GM12878 (cell line): Measurements from ENCODE around the gene EIF2S3B. TPM values are rescaled to one million over a fixed set of nuclear protein-coding genes. Genes with fewer than 3 reads are reported as not detected.

Experiments
- ATAC-seq: fragments of 200-7000 bp; cut with Tn5 transposase; 3 replicates; pipeline ENCODE4 v1.9.1; 2020; ENCODE audit warnings: mild to moderate bottlenecking, moderate library complexity
- BruUV-seq: library from RNA; stranded (reverse); fragments of 400-500 nt; replicated peaks from 2 replicates; lab custom pipeline; 2021; lab: Mats Ljungman, UMichigan
- CTCF ChIA-PET: fragments of 300-600 bp; sonication (Branson Sonifier 250); formaldehyde crosslinking; extraction: SDS; loops from one replicate; lab custom pipeline; 2021; ENCODE audit warnings: inconsistent platforms; lab: Yijun Ruan, JAX
- POLR2A ChIA-PET: fragments of 350-600 bp; formaldehyde crosslinking; extraction: SDS; loops from one replicate; lab custom pipeline; 2021; ENCODE audit warnings: inconsistent platforms; lab: Charles Lee
- RAD21 ChIA-PET: fragments of 300-600 bp; sonication (Branson Sonifier 250); formaldehyde crosslinking; loops from one replicate; lab custom pipeline; 2023; ENCODE audit warnings: antibody characterized with exemption; ENCODE audit not compliant: unreplicated experiment; lab: Charles Lee
- SMC1A ChIA-PET: fragments of 300-600 bp; sonication (Branson Sonifier 250); formaldehyde crosslinking; loops from one replicate; lab custom pipeline; 2023; ENCODE audit not compliant: unreplicated experiment, uncharacterized antibody; lab: Charles Lee
- DNase-seq: peaks from one replicate; pipeline ENCODE4 v3.0.0-alpha.2; 2011; ENCODE audit warnings: low read depth, low spot score
- FAIRE-seq: peaks from 3 replicates; lab custom pipeline; 2011; peaks lifted over from hg19 to GRCh38; lab: Jason Lieb, UNC
- H2AFZ ChIP-seq: 2 replicates; pipeline ENCODE4 v1.6.0; 2011; ENCODE audit warnings: low read depth, low read length, control low read depth; ENCODE audit not compliant: control insufficient read depth
- H3K27ac ChIP-seq: 2 replicates; pipeline ENCODE4 v1.5.1; 2011; ENCODE audit warnings: control low read depth; ENCODE audit not compliant: control insufficient read depth, insufficient read depth
- H3K27me3 ChIP-seq, 2 experiments: replicated peaks in 1 of 2; 2 replicates each; pipeline versions ENCODE4 v1.6.0 to v1.6.1; 2011; ENCODE audit warnings: low read length in 1 of 2; ENCODE audit not compliant: control insufficient read depth in 2 of 2, insufficient read depth in 2 of 2
- H3K36me3 ChIP-seq, 2 experiments: 2 replicates each; pipeline ENCODE4 v1.5.1; 2011; ENCODE audit warnings: low read length in 1 of 2; ENCODE audit not compliant: control insufficient read depth in 2 of 2, insufficient read depth in 2 of 2
- H3K4me1 ChIP-seq: 2 replicates; pipeline ENCODE4 v1.6.1; 2011; ENCODE audit warnings: mild to moderate bottlenecking, low read length, moderate library complexity, mixed read lengths; ENCODE audit not compliant: control insufficient read depth, insufficient read depth
- H3K4me2 ChIP-seq: 2 replicates; pipeline ENCODE4 v1.6.0; 2011; ENCODE audit warnings: control low read depth; ENCODE audit not compliant: control insufficient read depth, insufficient read depth
- H3K4me3 ChIP-seq: fragments of 200-600 bp; sonication (generic); 2 replicates; pipeline ENCODE4 v1.5.1; 2016
- H3K79me2 ChIP-seq: 2 replicates; pipeline ENCODE4 v1.6.0; 2011; ENCODE audit warnings: low read length; ENCODE audit not compliant: control insufficient read depth, insufficient read depth
- H3K9ac ChIP-seq: 2 replicates; pipeline ENCODE4 v1.8.0; 2011; ENCODE audit warnings: low read length, control low read depth, mixed read lengths; ENCODE audit not compliant: control insufficient read depth, insufficient read depth
- H3K9me3 ChIP-seq: replicated peaks from 3 replicates; pipeline ENCODE4 v1.5.1; 2011; ENCODE audit warnings: mild to moderate bottlenecking, low read length; ENCODE audit not compliant: control insufficient read depth, insufficient read depth
- H4K20me1 ChIP-seq: 2 replicates; pipeline ENCODE4 v1.6.0; 2011; ENCODE audit not compliant: control insufficient read depth, insufficient read depth
- JUND ChIP-seq: IDR thresholded peaks from 2 replicates; pipeline ENCODE4 v1.6.1; 2012; ENCODE audit warnings: low read depth, mild to moderate bottlenecking, low read length, improper control_type of control experiment, moderate library complexity
- NR2C2 ChIP-seq: IDR thresholded peaks from 2 replicates; pipeline ENCODE4 v1.6.1; 2011; ENCODE audit warnings: borderline replicate concordance, low read depth; ENCODE audit not compliant: control insufficient read depth, insufficient read length
- NR2F1 ChIP-seq: fragments of 450-650 bp; conservative IDR thresholded peaks from 2 replicates; pipeline ENCODE4 v1.6.1; 2017; ENCODE audit warnings: mild to moderate bottlenecking
- PAX8 ChIP-seq: fragments of 450-650 bp; IDR thresholded peaks from 2 replicates; pipeline ENCODE4 v1.6.1; 2017; ENCODE audit warnings: mild to moderate bottlenecking, moderate library complexity
- PKNOX1 ChIP-seq: fragments of 450-650 bp; IDR thresholded peaks from 2 replicates; pipeline ENCODE4 v1.6.1; 2016; ENCODE audit warnings: mild to moderate bottlenecking
- POLR2A ChIP-seq: IDR thresholded peaks from 2 replicates; pipeline ENCODE4 v1.6.1; 2011; ENCODE audit warnings: low read depth, mild to moderate bottlenecking, low read length
- RUNX3 ChIP-seq: IDR thresholded peaks from 2 replicates; pipeline ENCODE4 v1.6.1; 2012; ENCODE audit warnings: low read length, inconsistent platforms
- SIX5 ChIP-seq: IDR thresholded peaks from 2 replicates; pipeline ENCODE4 v1.6.1; 2011; ENCODE audit warnings: mild to moderate bottlenecking, low read depth, low read length, moderate library complexity; ENCODE audit not compliant: severe bottlenecking
- SMARCA5 ChIP-seq: fragments of 450-650 bp; IDR thresholded peaks from 2 replicates; pipeline ENCODE4 v1.6.1; 2017; ENCODE audit warnings: mild to moderate bottlenecking
- WRNIP1 ChIP-seq: IDR thresholded peaks from 2 replicates; pipeline ENCODE4 v1.6.1; 2011; ENCODE audit warnings: low read depth, low read length, improper control_type of control experiment, borderline replicate concordance
- WGBS: methylation state at CpG from one replicate; pipeline ENCODE4 v1.1.6; 2016; ENCODE audit warnings: low lambda C conversion rate; ENCODE audit not compliant: insufficient replicate concordance, insufficient coverage; ENCODE audit errors: missing lambda C conversion rate; 5-methylcytosine and 5-hydroxymethylcytosine counted together
- in situ Hi-C: fragments of 300-500 bp; cut with MboI; formaldehyde crosslinking; loops from 9 replicates; pipeline ENCODE4 v1.14.3; 2018; ENCODE audit warnings: mixed read lengths
- intact Hi-C: fragments of 100-400 bp; cut with micrococcal nuclease; formaldehyde crosslinking; loops from one replicate; pipeline ENCODE4 v1.14.2; 2022; ENCODE audit not compliant: unreplicated experiment
- polyA plus RNA-seq, 11 experiments: library from polyadenylated mRNA; depleted of rRNA in 4 of 11; unstranded in 6 of 11; stranded (reverse) in 5 of 11; fragments of >200 nt; fragmentation: Nextera tagmentation in 4 of 11; fragmentation: Illumina TruSeq in 1 of 11; extraction: Ambion mirVana in 4 of 11; extraction: Trizol in 1 of 11; gene quantifications; 1 replicate in 1 of 11; 2 replicates in 10 of 11; pipeline versions ENCODE4 v1.2.1 to v1.2.3, GENCODE V29; 2011 to 2016; ENCODE audit warnings: inconsistent platforms in 2 of 11, missing spikeins in 2 of 11, low read depth in 1 of 11
- total RNA-seq, 4 experiments: library from RNA; depleted of rRNA in 3 of 4; stranded (reverse); fragments of >200 nt in 3 of 4; fragmentation: Illumina TruSeq in 1 of 4; extraction: Trizol in 1 of 4; gene quantifications; 2 replicates each; pipeline versions ENCODE4 v1.2.1 to v1.2.3, GENCODE V29; 2013 to 2021

The EIF2S3B gene
- total and polyA plus RNA-seq, 10 of the 15 experiments (the other 5 are each of a cell fraction or from before 2014, with no cell fraction given): 0.18 to 2.2 (median 1.4) TPM; not detected in 1

DNA sequence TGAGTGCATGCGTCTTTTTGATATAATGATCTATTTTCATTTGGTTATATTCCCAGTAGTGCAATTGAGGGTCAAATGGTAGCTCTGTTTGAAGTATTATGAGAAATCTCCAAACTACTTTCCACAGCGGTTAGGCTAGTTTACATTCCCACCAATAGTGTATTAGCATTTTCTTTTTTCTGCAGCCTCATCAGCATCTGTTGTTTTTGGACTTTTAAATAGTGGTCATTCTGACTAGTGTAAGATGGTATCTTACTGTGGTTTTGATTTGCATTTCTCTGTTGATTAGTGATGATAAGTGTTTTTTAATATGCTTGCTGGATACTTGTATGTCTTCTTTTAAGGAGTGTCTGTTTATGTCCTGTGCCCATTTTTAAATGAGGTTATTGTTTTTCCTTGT is 48.8 kb upstream of the EIF2S3B start:
- RAD21 ChIA-PET: no interaction called here

DNA sequence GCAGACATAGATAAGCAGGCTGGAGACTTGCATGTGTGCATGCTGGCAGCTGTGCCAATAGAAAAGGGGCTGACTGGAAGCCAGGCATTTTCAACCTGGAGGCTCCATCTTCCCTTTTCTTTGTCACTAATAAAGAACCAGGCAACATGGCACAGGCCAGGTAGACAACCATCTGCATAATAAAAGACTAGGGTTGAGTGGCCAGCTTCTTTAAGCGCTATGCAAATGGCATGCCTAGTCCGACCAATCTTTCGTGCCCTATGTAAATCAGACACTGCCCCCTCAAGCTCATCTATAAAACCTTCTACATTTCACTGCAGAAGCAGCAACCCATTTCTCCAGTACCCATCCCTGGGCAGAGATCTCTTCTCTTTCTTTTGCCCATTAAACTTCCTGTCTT is 47.9 kb upstream of the EIF2S3B start:
- H2AFZ ChIP-seq: no peak overlapping the region
- ChIA-PET CTCF (no interaction called here), RAD21 (no interaction called here), POLR2A (no interaction called here), SMC1A (no interaction called here)
- no peak overlapping the region for H3K4me2 ChIP-seq
- no peaks in the 10 kb centered on the region for H3K4me1 ChIP-seq
- no TSS peak for BruUV-seq
- in situ Hi-C loops (no loop called here), intact Hi-C loops (no loop called here)
- FAIRE-seq: no peak
- H3K27me3 ChIP-seq: no peaks in the 10 kb centered on the region
- H3K4me3 ChIP-seq: no peak overlapping the region
- no peak for DNase-seq
- no peak for ATAC-seq
- H4K20me1 ChIP-seq: no peaks in the 10 kb centered on the region
- H3K27ac ChIP-seq: no peak overlapping the region
- H3K79me2 ChIP-seq: no peaks in the 10 kb centered on the region
- H3K9ac ChIP-seq: no peak overlapping the region
- peaks cover 15% of the 10 kb centered on the region for H3K9me3 ChIP-seq
- 63% methylated on average over 3 of the region's 3 CpGs for WGBS
- no peak for TF ChIP-seq NR2F1
- H3K36me3 ChIP-seq: no peaks in the 10 kb centered on the region

More for the DNA sequence above, 48.8 kb upstream of the EIF2S3B start:
- Histone ChIP-seq H3K4me3 (no peak overlapping the region), H3K79me2 (no peaks in the 10 kb centered on the region), H3K9me3 (peaks cover 15% of the 10 kb centered on the region), H3K4me2 (no peak overlapping the region), H2AFZ (no peak overlapping the region), H3K4me1 (no peaks in the 10 kb centered on the region), H3K27ac (no peak overlapping the region), H3K9ac (no peak overlapping the region), H3K36me3 (no peaks in the 10 kb centered on the region), H4K20me1 (no peaks in the 10 kb centered on the region), H3K27me3 (no peaks in the 10 kb centered on the region)
- ChIA-PET CTCF (no interaction called here), SMC1A (interaction anchor here (1.3 to 1.4 kb wide), 3 partner anchors 11 to 125 kb away, joined by 3 to 5 read pairs (median 4); no protein-coding TSS in a partner anchor), POLR2A (no interaction called here)
- no peak for DNase-seq
- in situ Hi-C loops: no loop called here
- no peak for ATAC-seq
- intact Hi-C loops: no loop called here
- TF ChIP-seq NR2C2: no peak
- TF ChIP-seq PAX8: no peak
- no peak for TF ChIP-seq SIX5
- no peak for TF ChIP-seq PKNOX1
- no peak for TF ChIP-seq JUND
- TF ChIP-seq POLR2A: no peak
- no peak for TF ChIP-seq WRNIP1
- TF ChIP-seq RUNX3: no peak
- no peak for TF ChIP-seq SMARCA5
- BruUV-seq: no TSS peak
- FAIRE-seq: no peak
- WGBS: 64% methylated on average over 2 of the region's 2 CpGs
